ENCODE results near the gene CREB3.

CREB3 gene

DNA sequence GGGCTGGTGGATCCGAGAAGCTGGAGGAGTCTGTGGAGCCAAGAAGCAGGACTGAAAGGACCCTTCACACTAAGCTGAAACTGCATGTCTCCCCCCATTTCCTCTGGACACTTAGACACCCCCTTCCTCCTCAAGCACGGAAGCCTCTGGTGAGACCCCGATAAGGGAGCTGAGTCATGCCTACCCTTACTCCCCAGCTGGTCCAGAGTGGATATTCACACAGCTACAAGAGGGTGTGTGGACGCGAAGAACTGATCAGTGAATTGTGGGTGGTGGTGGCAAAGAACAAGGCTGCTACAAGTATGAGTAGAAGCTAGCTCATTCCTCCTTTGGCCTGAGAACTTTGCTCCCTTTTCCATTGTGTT is 4.8 kb upstream of the CREB3 start:
- no peak for DNase-seq (ENCODE audit: low read depth in 2 of 2)

DNA sequence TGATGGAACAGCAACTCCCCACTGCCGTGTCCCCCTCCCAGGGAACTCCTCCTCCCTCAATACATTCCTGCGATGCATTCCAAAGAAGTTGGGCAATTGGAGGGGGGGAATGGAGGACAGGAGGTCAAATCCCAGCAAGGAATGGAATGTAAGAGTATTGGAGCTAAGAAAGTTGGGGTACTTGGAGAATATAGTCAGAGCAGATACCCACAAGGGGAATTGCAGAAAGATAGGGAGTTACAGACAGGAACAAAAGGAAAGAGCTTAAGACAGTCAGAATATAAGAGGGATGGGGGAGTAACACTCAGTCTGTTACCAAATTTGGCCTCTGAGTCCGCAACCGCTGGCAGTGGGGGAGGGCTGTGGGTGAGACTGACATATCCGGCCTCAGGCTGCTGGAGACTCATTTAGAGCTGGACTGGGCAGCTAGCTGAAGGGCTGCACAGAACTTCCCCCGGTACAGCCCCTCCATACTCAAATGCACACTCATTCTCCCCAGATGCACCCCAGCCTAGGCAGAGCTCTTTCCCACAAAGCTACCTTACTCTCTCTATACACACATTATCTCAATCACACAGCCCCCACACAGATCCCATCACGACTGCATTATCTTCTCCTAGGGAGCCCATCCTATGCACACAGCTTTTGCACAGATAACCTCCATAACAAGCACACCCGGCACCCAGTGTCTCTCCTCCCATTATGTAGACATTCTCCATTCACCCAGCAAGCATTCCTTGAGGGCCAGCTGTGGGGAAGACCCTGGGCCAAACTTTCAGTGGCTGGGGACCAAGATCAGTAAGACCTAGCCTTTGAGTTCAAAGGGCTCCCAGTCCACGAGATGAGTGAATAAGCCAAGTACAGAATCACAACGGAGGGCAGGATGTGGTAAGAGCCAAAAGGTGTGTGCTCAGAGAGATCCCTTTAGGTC is 4.2 kb upstream of the CREB3 start:
- DNase-seq (ENCODE audit: low read depth in 2 of 2) = peak; percentile 88 to 90

DNA sequence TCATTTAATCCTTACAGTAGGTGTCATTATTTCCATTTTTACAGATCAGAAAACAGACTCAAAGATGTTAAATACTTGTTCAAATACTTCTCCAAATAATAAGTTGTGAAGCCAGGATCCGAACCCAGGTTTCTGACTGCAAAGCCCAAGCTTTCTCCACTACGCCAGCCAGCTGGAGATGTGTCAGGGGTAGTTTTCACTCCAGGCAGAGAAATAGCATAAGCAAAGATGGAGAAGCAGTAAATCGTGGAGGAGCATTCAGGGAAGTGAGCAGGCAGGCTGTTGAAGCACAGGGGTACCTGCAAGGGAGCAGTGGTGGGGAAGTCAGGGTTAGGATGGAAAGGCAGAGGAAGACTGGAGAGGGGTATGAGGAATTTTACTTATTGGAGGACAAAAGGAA is 3.4 kb upstream of the CREB3 start:
- no peak for DNase-seq (ENCODE audit: low read depth in 2 of 2)

DNA sequence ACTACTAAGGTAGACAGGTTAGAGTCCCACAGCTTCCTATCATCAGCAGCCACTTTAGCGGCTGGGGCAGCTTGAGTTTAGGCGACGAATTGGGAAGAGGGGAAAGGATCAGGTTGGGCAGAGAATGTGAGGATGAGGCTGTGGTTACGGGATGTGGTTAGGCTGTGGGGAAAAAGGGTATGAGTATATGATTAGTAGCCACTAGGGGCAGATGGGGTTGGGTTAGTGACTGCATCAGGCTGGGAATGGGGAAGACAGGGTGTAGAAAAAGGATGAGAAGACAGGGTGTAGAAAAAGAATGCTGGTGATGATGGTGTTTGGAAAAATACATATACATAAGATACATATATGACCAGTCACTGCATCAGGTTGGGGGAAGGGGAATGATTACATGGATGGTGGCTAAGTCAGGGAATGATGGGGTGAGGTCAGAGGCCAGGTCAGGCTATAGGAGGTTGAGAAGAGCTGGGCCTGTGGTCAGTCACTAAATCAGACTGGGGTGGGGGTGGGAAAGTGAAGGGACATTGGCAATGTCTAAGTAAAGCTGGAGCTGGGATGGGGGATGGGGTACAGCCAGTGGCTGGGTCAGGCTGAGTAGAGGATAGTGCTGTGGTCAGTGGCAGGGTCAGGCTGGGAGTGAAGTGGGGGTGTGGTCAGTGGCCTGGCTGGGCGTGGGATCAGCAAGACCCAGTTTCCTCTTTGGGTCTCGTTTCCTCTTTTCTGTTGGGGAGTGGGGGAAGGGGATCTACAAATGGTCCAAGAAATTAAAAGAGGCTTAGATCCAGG is 2.6 kb upstream of the CREB3 start:
- peak; percentile 77 for DNase-seq (ENCODE audit: low read depth in 2 of 2)

DNA sequence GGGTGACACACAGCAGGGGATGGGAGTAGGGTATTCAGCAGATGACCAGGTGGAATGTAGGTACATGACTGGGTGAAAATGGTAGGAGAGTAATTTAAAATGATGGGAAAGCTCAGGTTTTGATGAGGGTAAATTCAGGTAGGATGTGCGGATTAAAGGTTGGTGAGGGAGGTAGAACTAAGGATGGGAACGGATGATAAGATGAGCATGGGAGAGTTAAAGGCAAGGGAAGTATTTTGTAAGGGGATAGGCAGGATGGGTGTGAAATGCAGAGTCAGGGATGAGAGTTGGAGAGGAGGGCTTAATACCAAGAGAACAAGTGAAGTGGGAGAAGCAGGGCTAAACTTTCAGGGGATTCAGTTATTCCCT is 2.0 kb upstream of the CREB3 start:
- no peak for DNase-seq (ENCODE audit: low read depth in 2 of 2)

DNA sequence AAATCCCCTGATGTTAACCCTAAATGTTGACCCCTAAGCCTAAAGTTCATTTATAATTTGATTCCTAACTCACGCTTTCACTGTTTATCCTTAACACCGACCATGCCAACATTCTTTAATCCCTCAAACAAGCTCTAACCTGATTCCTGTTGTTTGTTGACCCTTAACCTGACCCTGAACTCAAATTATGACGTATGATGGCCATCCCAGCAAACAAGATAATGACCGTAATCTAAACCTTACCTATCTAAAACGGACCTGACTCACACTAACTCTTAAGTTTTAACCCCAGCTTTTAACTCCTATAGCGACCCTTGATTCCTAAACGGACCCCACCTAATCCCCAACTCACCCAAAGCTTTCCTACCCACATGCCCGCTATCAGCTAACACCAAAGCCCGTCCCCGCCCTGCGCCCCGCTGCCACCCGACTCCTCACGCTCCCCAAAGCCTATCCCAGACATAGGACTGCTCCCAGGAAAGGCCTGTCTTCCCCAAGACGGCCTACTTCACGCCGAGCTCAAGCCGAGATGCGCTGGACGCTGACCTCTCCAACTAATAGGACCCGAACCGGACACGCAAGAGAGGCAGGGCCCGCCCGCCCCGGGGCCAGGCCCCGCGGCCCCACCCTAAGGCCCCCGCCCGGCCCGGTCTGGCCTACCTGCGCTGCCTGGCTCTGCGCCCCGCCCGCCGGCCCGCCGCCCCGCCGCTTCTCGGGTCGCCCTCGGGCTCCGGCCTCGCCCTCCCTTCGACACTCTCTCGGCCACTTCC is 866 bp upstream of the CREB3 start:
- DNase-seq (ENCODE audit: low read depth in 2 of 2) = no peak

DNA sequence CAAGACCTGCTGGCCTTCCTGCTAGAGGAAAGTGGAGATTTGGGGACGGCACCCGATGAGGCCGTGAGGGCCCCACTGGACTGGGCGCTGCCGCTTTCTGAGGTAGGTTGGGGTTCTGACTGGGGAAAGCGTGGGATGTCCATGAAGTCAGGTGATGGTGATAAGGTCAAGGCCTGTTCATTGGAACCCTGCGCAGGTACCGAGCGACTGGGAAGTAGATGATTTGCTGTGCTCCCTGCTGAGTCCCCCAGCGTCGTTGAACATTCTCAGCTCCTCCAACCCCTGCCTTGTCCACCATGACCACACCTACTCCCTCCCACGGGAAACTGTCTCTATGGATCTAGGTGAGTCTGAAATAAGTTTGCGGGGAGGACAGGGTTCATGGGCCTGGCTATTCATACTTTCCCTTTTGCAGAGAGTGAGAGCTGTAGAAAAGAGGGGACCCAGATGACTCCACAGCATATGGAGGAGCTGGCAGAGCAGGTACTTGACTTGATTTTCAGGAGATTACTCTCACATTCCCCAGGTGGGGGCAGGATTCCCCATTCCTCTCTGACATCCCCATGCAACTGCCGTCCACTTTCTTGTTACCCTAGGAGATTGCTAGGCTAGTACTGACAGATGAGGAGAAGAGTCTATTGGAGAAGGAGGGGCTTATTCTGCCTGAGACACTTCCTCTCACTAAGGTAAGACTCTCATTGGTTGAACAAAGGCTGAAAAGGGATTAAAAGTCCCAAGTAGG is 505 bp downstream of the CREB3 start:
- DNase-seq (ENCODE audit: low read depth in 2 of 2) = no peak

DNA sequence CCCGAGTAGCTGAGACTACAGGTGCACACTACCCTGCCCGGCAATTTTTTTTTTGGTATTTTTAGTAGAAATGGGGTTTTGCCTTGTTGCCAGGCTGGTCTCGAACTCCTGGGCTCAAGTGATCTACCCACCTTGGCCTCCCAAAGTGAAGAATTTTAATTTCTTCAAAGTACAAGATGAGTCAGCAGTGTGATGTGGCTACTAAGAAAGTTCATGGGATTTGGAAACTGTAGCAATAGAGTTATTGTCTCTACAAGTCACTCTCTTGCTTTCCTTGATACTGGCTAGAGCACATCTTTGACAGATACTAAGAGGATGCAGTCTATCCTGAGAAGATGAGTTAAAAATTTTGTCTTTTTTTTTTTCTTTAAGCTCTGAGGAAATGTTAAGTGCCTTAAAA is 1.6 kb downstream of the CREB3 start:
- no peak for DNase-seq (ENCODE audit: low read depth in 2 of 2)

DNA sequence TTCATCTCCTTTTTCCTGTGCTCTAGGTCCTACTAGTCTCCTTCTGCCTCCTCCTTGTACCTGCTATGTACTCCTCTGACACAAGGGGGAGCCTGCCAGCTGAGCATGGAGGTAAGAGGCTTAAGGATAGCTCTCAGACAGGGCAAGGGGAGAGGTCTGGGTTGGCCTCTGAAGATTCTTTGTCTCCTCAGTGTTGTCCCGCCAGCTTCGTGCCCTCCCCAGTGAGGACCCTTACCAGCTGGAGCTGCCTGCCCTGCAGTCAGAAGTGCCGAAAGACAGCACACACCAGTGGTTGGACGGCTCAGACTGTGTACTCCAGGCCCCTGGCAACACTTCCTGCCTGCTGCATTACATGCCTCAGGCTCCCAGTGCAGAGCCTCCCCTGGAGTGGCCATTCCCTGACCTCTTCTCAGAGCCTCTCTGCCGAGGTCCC is 3.8 kb downstream of the CREB3 start:
- DNase-seq (ENCODE audit: low read depth in 2 of 2) = peak; percentile 37 to 46

DNA sequence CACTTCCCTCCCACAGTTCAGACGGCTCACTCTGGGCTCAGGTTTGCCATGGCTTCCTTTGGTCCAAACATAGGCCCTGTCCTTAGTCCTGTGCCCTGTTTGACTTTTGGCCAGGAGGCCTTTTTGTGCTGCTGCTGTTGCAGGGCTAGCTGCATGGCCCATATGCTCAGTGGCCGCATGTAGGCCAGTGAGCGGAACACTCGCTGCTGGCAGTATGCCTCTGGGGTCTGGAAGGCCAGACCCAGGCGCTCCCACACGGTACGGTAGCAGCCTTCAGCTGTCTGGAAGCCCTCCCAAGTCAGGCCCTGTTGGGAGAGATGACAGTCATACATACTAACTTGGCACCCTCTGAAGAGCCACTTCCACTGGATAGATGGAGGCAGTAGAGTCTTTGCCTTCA is 4.7 kb downstream of the CREB3 start:
- no peak for DNase-seq (ENCODE audit: low read depth in 2 of 2)

DNA sequence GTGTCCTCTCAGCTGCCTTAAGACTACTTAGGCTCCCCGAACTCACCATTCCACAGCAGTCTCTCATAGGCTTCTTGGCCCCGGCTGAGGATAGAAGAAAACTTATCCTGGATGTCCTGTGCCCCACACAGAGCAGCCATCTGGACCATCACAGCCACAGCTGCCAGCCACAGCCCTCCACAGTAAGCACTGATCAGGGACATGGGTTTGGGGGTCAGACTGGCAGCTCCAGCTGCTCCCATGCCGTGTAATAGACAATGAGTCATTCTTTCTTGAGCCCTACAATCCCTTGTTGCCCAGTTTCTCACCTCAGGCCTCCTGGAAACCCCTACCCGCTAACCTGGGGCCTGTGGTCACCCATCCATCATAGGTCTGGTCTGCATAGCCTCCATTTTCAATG is 5.7 kb downstream of the CREB3 start:
- DNase-seq (ENCODE audit: low read depth in 2 of 2) = no peak

DNA sequence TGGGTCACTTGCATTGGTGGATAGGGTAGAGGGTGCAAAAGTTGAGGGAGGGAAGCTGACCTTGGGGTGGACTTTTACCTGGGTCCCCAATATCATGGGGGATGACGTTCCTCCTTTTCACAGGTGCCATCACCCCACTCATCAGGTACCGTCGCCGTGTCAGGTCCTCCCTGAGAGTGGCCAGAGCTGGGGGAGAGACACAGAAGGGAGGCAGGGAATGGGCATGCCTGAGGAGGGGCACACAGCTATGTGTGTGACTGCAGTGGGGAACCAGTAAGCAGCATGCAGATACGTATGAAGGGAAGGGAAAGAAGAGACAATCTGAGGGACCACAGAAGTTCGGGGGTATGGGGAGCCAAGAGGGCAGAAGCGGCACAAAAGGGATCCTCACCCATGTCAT is 6.5 kb downstream of the CREB3 start:
- DNase-seq (ENCODE audit: low read depth in 2 of 2) = no peak

DNA sequence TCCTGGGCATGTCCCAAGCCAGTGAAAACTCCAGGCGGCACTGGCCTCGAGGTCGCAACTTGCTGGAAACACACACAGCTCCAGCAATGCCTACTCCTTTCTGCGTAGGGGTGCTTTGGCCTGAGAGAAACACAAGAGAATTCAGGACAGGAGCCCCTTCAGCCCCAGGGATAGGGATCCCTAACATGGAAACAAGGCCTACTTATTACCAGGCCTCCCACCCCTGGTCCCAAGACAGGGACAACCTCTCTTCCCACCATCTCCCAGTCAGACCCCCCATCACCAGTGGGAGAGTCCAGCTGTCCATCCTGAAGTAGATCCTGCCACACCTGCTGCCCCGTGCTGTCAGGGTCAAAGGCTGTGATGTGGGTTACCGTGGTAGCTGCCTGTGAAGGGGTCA is 7.8 kb downstream of the CREB3 start:
- DNase-seq (ENCODE audit: low read depth in 2 of 2) = no peak

DNA sequence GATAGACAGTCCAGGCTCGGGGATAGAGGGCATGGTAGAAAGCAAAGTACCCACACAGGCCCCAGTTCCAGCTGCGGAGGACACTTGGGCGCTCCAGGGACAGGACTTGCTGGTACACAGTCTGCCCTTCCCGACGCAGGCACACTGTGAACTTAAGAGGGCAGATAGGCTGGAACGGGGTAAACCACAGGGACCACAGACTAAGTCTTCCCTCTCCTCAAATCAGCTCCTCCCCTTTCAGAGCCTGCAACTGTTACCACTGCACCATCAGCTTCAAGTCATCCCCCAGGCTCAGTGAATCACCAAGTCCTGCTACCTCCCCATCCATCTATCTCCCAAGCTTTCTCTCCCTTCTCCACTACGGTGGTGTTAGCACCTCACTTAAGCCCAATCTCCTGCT is 9.3 kb downstream of the CREB3 start:
- no peak for DNase-seq (ENCODE audit: low read depth in 2 of 2)

DNA sequence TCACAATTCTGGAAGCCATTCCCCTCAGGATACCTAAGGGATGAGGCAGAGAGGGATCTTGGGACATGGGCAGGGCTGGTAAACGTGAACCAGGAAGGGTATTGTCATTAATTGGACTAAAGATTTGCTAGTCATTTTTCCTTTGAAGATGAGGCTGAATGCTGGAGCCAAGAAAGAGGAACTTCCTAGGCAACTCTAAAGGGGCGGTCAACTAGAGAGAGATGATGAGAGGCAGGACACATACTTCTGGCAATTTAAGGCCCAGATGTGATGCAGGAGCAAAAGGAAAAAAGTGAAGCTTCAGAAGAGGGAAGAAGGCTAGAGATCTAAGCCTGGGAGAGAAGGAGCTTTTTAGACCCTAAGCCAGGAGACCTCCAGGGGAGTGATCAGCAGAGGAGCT is 11.0 kb downstream of the CREB3 start:
- no peak for DNase-seq (ENCODE audit: low read depth in 2 of 2)

DNA sequence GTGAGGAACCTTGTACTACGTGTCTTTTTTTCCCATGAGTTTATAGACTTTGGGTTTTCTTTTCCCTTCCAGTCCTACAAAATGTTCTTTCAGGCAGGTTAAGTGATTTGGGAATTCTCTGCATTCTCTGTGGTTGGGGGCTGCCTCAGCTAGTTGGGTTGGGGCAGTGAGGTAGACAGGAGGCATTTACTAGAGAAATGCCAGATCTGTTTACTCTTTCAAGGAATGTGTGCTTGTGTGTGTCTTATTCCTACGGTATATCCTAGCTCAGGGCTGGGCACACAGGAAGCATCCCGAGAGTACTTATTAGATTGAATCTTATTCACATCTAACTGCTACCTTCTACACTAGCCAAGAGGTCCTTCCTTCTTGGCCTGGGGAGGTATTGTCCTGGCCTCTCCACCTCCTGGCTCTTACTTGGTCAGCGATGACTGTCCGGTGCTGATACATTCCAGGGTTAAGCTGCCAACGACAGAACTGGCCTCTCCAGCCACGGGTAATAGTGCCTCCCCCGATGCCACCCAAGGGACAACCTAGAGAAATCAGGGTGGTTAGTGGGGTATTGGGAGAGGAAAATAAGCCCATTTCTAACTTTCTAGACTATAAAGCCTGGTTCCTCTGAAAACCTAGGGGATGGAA is 11.5 kb downstream of the CREB3 start:
- no peak for DNase-seq (ENCODE audit: low read depth in 2 of 2)

DNA sequence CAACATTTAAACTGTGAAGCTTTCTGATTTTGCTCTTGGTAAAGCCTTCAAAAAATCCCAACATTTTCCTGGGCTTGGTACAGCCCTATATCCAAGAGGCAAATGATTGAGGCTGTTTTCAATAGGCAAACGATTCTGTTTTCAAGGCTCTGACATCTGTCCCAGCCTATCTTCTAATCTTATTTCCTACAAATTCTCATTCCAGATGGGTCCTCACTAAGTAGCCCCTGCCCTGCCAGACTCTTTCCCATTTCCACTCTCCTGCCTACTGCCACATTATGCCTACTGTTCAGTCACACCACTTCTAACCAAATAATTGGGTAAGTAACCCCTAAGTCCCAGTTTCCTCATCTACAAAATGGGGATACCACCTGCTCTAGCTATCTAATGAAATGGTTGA is 13.1 kb downstream of the CREB3 start:
- no peak for DNase-seq (ENCODE audit: low read depth in 2 of 2)

DNA sequence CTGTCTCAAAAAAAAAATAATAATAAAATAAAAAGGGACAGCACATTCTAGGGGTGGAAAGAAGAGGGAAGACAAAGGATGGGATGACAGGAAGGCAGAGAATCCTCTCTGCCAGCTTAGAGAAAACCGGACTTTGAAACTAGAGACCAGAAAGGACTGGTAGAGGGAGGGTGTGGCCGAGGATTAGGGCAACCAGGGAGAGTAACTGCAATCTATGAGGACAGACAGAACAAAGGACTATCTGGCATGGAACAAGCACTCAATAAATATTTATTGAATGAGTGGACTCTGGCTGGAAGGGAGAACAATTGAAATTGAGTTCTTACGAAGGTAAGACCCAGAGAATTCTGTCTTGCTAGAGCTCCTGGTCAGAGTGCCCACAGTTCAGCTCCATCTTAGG is 14.1 kb downstream of the CREB3 start:
- DNase-seq (ENCODE audit: low read depth in 2 of 2) = no peak

DNA sequence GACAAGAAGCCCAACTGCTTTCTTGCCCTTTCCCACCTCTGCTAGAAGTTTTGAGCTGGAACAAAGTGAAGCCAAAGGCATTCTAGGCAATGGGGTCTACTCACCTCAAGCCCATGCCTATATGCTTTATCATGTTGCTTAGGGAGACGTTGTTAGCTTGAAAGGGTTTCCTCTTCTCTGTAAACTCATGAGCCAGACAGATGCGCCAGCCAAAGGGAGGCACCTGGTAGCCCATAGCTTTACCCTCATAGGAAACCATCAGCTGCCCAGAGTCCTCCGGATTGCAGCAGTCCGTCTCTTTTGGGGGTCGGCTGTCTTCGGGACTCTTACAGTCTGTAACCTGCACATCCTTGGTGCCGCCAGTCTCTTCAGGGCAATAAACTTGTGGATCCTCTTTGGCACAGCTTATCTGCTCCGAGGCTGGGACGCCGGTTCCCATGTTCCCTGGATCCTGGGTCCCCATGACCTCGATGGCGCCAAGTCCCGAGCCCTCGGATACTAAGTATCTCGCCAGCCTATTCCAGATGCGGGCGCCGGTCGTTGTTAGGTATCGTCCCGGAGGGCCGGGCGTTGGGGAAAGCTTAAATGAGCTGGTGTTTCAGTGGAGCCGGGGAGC is 15.9 kb downstream of the CREB3 start:
- no peak for DNase-seq (ENCODE audit: low read depth in 2 of 2)

DNA sequence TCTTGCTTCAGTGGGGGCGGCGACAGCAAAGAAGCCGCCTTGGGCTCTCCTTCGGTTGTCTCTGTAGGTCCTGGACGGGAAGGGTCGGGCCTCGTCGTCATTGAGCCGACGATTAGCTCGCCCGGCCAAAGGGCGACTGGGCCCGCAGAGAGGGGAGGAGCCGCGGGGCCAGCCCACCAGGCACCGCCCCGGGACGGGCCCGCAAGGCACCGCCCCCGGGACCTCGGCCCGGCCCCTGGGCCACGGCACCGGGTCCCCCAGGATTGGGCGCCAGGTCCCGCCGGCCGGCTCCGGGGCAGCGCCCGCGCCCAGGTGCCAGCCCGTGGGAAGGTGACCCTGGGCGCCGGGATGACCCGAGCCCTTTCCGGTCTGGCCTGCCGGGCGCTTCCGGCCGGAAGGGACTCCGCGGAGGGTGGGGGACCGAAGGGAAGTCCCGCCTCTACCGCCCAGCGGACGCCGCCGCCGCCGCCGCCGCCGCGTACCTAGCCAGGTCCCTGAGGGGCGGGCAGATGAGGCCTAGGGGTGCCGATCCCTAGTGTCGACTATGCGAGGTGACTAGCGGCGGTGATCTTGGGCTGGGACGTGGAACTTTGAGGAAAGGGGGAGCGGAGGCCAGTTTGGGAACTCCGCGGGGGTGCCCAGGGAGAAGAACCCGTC is 16.5 kb downstream of the CREB3 start, which contains the start of the genes GBA2 and RGP1:
Gene GBA2, minus strand, starts transcription at position 371 of the 657 bp plus-strand sequence. CDS start 524 bp downstream, outside the sequence.
Gene RGP1, plus strand, starts transcription at position 430 of the 657 bp plus-strand sequence. CDS start 469 bp downstream, outside the sequence.
- DNase-seq (ENCODE audit: low read depth in 2 of 2) = no peak

All from fibroblast of skin of left quadriceps (primary cell).